Spleen (tissue), 11 donors: ENCODE results near the gene NLGN2. TPM values are rescaled to one million over a fixed set of nuclear protein-coding genes. Genes with fewer than 3 reads are reported as not detected.

Experiments
- DNase-seq: peaks from one replicate; pipeline ENCODE4 v3.0.0-alpha.2; 2020
- H3K27ac ChIP-seq, 8 donors: fragments of 200-600 bp; sonication (generic) in 7 of 8; 1 replicate in 4 of 8; 2 replicates in 4 of 8; pipeline versions ENCODE4 v1.5.0 to v1.8.0; 2016 to 2021; ENCODE audit warnings: inconsistent platforms in 4 of 8, mild to moderate bottlenecking in 4 of 8, moderate library complexity in 1 of 8
- H3K27me3 ChIP-seq, 7 donors: fragments of 200-600 bp; sonication (generic) in 6 of 7; replicated peaks in 1 of 7; 1 replicate in 4 of 7; 2 replicates in 3 of 7; pipeline versions ENCODE4 v1.5.0 to v1.8.0; 2016 to 2021; ENCODE audit warnings: inconsistent platforms in 3 of 7, mild to moderate bottlenecking in 1 of 7
- H3K36me3 ChIP-seq, 6 donors: fragments of 200-600 bp; sonication (generic) in 5 of 6; 1 replicate in 4 of 6; 2 replicates in 2 of 6; pipeline versions ENCODE4 v1.5.0 to v1.8.0; 2016 to 2021; ENCODE audit warnings: inconsistent platforms in 2 of 6
- H3K4me1 ChIP-seq, 6 donors: fragments of 200-600 bp; sonication (generic) in 5 of 6; 1 replicate in 3 of 6; 2 replicates in 3 of 6; pipeline versions ENCODE4 v1.5.0 to v1.8.0; 2016 to 2021; ENCODE audit warnings: inconsistent platforms in 3 of 6
- H3K4me3 ChIP-seq, 8 donors: fragments of 200-600 bp; sonication (generic) in 7 of 8; 1 replicate in 4 of 8; 2 replicates in 4 of 8; pipeline versions ENCODE4 v1.5.0 to v1.8.0; 2016 to 2021; ENCODE audit warnings: inconsistent platforms in 4 of 8, mild to moderate bottlenecking in 4 of 8, moderate library complexity in 2 of 8
- H3K9me3 ChIP-seq, 8 donors: fragments of 200-600 bp; sonication (generic) in 7 of 8; 1 replicate in 4 of 8; 2 replicates in 4 of 8; pipeline versions ENCODE4 v1.5.0 to v1.8.0; 2016 to 2021; ENCODE audit warnings: inconsistent platforms in 4 of 8
- POLR2A ChIP-seq, 3 donors: fragments of 450-650 bp; IDR thresholded peaks; one replicate each; pipeline ENCODE4 v1.5.1; 2017; ENCODE audit warnings: antibody characterized with exemption in 3 of 3, mild to moderate bottlenecking in 1 of 3
- POLR2AphosphoS5 ChIP-seq, 3 donors: sonication (generic); formaldehyde crosslinking; IDR thresholded peaks; one replicate each; pipeline ENCODE4 v1.5.1; 2017; ENCODE audit warnings: antibody characterized with exemption in 3 of 3
- WGBS, 5 donors: extraction: QIAGEN DNeasy Blood & Tissue Kit in 3 of 5; methylation state at CpG; one replicate each; pipeline versions ENCODE4 v1.1.5 to v1.1.7; 2013 to 2018; 5-methylcytosine and 5-hydroxymethylcytosine counted together
- intact Hi-C: fragments of 100-400 bp; cut with DNase I; formaldehyde crosslinking; loops from one replicate; pipeline ENCODE4 v1.15.0; 2023; ENCODE audit warnings: low total_unique reads
- polyA plus RNA-seq, 3 donors: library from polyadenylated mRNA; stranded (reverse); fragments of 200-250 nt; gene quantifications; one replicate each; pipeline ENCODE4 v1.2.1, GENCODE V29; 2013
- total RNA-seq, 7 donors: library from RNA; depleted of rRNA in 3 of 7; stranded (reverse); fragments of >200 nt in 3 of 7; fragmentation: NEBNext Ultra II Directional in 4 of 7; extraction: Animal tissue kit (Norgen Biotek cat#: 25700) in 4 of 7; gene quantifications; one replicate each; pipeline versions ENCODE4 v1.1.0 to v1.2.1, GENCODE V29; 2016 to 2021
- TF ChIP-seq, protein P1 (sequence below), 11 experiments: fragments of 200-600 bp in 7 of 11; fragments of 450-650 bp in 4 of 11; sonication (generic) in 4 of 11; IDR thresholded peaks in 8 of 11; conservative IDR thresholded peaks in 3 of 11; 1 replicate in 7 of 11; 2 replicates in 4 of 11; pipeline versions ENCODE4 v1.4.0 to v1.8.0; 2016 to 2021; ENCODE audit warnings: antibody characterized with exemption in 11 of 11, inconsistent platforms in 4 of 11, mild to moderate bottlenecking in 1 of 11
- donor health status: healthy with polysubstance abuse.
- donor health status: DM: no; HTN: no; CAD: no; lungs with moderate emphysema.
- donor health status: DM: no; HTN: no; CAD: no.
- donor health status: Bipolar disorder and iron deficiency.
- donor health status: healthy.
- donor health status: DM: no; HTN: no; CAD: no.
- donor health status: DM: yes; HTN: yes; CAD: no.

Gene NLGN2
- total and polyA plus RNA-seq, 10 donors: 2.2 to 23.0 (median 11.4) TPM

DNA sequence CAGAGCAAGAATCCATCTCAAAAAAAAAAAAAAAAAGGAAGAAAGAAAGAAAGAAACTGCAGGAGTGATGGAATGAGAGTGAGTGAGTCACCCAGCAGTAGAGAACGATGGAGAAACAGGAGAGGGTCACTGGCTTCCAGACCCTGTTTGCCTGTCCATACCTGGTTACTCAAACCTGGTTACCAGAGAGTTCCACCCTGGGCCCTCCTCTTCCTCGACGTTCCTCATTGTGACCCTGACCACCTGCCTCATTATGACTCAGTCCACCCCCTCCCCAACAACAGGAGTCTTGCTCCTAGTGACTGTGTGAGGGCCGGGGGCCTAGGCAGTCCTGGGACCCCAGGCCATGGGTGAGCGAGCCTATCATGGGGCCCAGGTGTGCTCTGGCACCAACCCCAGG lies 20.9 kb downstream of the NLGN2 start, which contains the start of gene SPEM3:
Gene SPEM3 (plus strand): TSS at position 301 of the 400 bp plus-strand sequence. CDS start 46 bp downstream, at position 347.
- H3K4me3 ChIP-seq: no peak within 1 kb of the TSS

DNA sequence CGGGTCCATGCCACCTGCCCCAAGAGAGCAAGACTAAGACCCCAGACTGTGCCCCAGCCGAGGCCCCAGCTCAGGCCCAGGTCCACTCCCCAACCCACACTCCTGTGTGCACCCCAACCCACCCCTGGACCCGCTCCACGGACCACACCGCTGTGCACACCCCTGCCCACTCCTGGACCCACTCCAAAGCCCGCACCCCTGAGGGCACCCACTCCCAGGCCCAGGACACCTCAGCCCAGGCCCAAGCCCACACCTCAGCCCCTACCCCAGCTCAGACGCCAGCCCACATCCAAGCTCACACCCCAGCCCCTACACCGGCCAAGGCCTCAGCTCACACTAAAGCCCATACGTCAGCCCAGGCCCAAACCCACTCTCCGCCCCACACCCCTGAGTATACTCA lies 22.1 kb downstream of the NLGN2 start:
- Histone ChIP-seq H3K27me3 (no peaks in the 10 kb centered on the region), H3K36me3 (no peaks in the 10 kb centered on the region), H3K9me3 (no peaks in the 10 kb centered on the region), H3K4me1 (peaks cover 0 to 1% (median 0%) of the 10 kb centered on the region in 6 donors), H3K27ac (no peak overlapping the region), H3K4me3 (no peak overlapping the region)
- intact Hi-C loops: no loop called here
- DNase-seq: no peak
- WGBS, 5 donors: 92 to 96% (median 94%) methylated on average over 9 to 10 of the region's 10 CpGs
- TF ChIP-seq POLR2AphosphoS5 (IDR thresholded peaks at IDR 0.05) (no peak), POLR2A (IDR thresholded peaks at IDR 0.05) (no peak)
- TF ChIP-seq, protein P1, sequence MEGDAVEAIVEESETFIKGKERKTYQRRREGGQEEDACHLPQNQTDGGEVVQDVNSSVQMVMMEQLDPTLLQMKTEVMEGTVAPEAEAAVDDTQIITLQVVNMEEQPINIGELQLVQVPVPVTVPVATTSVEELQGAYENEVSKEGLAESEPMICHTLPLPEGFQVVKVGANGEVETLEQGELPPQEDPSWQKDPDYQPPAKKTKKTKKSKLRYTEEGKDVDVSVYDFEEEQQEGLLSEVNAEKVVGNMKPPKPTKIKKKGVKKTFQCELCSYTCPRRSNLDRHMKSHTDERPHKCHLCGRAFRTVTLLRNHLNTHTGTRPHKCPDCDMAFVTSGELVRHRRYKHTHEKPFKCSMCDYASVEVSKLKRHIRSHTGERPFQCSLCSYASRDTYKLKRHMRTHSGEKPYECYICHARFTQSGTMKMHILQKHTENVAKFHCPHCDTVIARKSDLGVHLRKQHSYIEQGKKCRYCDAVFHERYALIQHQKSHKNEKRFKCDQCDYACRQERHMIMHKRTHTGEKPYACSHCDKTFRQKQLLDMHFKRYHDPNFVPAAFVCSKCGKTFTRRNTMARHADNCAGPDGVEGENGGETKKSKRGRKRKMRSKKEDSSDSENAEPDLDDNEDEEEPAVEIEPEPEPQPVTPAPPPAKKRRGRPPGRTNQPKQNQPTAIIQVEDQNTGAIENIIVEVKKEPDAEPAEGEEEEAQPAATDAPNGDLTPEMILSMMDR (IDR thresholded peaks at IDR 0.05 in 8 of 11, conservative IDR thresholded peaks at IDR 0.05 in 3 of 11): no peak

More for the DNA sequence above, 20.9 kb downstream of the NLGN2 start, which contains the start of gene SPEM3:
- Histone ChIP-seq H3K27ac (no peak within 1 kb of the TSS), H3K27me3 (no peaks in the 10 kb centered on the region), H3K9me3 (no peaks in the 10 kb centered on the region), H3K36me3 (no peaks in the 10 kb centered on the region), H3K4me1 (no peaks in the 10 kb centered on the region)
- 57 to 81% (median 68%) methylated on average over 4 to 5 of the region's 5 CpGs for WGBS, 5 donors
- intact Hi-C loops: no loop called here
- no peak for TF ChIP-seq POLR2AphosphoS5 (IDR thresholded peaks at IDR 0.05)
- TF ChIP-seq POLR2A (IDR thresholded peaks at IDR 0.05): no peak
- TF ChIP-seq, protein P1 (IDR thresholded peaks at IDR 0.05 in 8 of 11, conservative IDR thresholded peaks at IDR 0.05 in 3 of 11): no peak
- no peak for DNase-seq

DNA sequence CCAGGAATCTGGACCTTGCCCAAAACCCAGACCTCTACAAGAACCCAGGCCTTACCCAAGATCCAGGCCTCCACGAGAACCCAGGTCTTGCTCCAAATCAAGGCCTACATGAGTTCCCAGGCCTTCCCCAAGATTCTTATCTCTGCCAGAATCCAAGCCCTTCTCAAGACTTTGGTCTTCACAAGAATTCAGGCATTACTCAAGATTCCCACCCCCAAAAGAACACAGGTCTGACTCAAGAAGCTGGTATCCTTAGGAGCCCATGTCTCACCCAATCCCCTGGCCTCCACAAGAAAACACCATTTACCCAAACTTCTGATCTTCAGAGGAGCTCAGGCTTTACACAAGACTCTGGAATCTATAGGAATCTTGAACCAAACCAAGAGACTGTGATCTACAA lies 23.6 kb downstream of the NLGN2 start:
- 80 to 95% (median 84%) methylated on average over 1 of the region's 1 CpG for WGBS, 5 donors
- H3K9me3 ChIP-seq: no peaks in the 10 kb centered on the region
- H3K27ac ChIP-seq: no peak overlapping the region
- H3K4me3 ChIP-seq: no peak overlapping the region
- H3K36me3 ChIP-seq: no peaks in the 10 kb centered on the region
- H3K27me3 ChIP-seq: no peaks in the 10 kb centered on the region
- intact Hi-C loops: no loop called here
- H3K4me1 ChIP-seq: peaks cover 4 to 16% (median 10%) of the 10 kb centered on the region in 6 donors
- TF ChIP-seq POLR2A (IDR thresholded peaks at IDR 0.05) (no peak), POLR2AphosphoS5 (IDR thresholded peaks at IDR 0.05) (no peak)
- TF ChIP-seq, protein P1 (IDR thresholded peaks at IDR 0.05 in 8 of 11, conservative IDR thresholded peaks at IDR 0.05 in 3 of 11): no peak
- no peak for DNase-seq

DNA sequence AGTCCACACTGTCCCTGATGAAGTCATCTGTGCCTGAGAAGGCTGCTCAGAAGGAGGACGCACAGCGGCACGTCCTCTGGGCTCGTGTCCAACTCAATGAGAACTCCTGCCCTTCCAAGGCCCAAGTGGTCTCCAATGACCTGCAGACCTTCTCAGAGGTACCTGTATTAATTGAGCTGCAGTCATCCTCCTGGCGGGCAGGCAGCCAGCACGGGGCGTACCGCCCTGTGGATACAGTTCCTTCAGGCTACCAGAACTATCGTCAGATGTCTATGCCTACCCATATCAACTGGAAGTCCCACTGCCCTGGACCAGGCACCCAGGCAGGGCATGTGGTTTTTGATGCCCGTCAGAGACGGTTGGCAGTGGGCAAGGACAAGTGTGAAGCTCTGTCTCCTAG lies 24.7 kb downstream of the NLGN2 start:
- Histone ChIP-seq H3K4me3 (no peak overlapping the region), H3K36me3 (no peaks in the 10 kb centered on the region), H3K27ac (no peak overlapping the region), H3K27me3 (peaks cover 0 to 1% (median 0%) of the 10 kb centered on the region in 7 donors), H3K9me3 (no peaks in the 10 kb centered on the region), H3K4me1 (peaks cover 14 to 27% (median 21%) of the 10 kb centered on the region in 6 donors)
- 92 to 95% (median 94%) methylated on average over 10 to 11 of the region's 11 CpGs for WGBS, 5 donors
- DNase-seq: no peak
- intact Hi-C loops: no loop called here
- TF ChIP-seq, protein P1 (IDR thresholded peaks at IDR 0.05 in 8 of 11, conservative IDR thresholded peaks at IDR 0.05 in 3 of 11): no peak
- TF ChIP-seq POLR2AphosphoS5 (IDR thresholded peaks at IDR 0.05): no peak
- TF ChIP-seq POLR2A (IDR thresholded peaks at IDR 0.05): no peak
